Measurements from ENCODE around the gene CLCN6. TPM values are rescaled to one million over a fixed set of nuclear protein-coding genes. Genes with fewer than 3 reads are reported as not detected.

The CLCN6 gene
- total RNA-seq, 1 donor from 2014 or later: 15.4 TPM

DNA sequence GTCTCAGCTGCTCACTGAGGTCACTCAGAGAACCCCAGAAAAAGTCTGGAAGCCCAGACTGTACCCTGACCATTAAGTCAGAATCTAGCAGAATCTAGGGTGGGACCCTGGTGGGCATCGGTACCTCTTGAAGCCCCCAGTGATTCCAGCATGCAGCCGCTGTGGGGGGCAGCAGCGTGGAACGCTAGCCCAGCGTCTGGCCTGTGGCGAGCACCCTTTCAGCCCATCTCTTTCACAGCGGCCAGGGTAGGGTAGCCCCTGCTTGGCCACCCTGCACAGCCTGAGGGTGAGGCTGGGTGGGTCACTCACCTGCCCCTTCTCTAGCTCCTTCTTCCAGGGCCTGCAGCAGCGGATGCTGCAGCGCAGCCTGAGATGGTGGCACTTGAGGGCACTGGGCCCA lies 27.7 kb upstream of the CLCN6 start:
- intact Hi-C loops (cut with micrococcal nuclease): no loop called here
- DNase-seq: no peak
- ATAC-seq: no peak

DNA sequence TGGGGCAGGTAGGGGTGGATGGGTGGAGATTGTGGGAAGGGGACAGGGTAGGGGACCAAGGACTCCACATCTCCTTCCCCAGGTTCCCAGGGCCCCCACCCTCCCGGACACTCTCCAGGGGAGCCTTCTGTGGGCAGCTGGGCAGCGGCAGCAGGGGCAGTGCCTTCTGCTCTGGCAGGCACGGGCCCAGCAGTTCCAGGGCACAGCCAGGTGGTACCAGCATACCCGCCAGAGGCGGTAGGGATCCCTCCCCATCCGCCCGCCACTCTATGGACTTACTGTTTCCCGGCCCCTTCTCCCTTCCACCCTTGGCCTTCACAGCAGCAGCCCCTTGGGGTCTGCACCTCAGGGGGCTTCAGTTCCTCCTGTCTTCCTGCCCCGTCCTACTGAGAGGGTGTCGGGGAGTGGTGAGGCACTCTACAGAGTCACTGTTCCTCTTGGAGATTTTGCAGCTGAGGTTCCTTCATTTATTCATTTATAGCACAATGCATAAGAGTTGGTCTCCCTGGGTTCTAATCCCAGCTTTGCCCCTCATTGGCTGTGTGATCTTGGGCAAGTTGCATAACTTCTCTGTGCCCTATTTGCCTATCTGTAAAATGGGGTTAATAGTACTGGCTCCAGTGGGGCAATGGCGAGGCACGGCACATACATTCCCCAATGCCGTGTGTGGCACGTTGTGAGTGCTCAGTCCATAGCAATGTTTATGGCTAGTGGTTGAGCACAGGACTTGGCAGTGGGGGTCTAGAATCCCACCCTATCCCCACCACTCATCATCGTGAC lies 27.0 kb upstream of the CLCN6 start:
- intact Hi-C loops (cut with micrococcal nuclease): no loop called here
- ATAC-seq (no peak), DNase-seq (no peak)

DNA sequence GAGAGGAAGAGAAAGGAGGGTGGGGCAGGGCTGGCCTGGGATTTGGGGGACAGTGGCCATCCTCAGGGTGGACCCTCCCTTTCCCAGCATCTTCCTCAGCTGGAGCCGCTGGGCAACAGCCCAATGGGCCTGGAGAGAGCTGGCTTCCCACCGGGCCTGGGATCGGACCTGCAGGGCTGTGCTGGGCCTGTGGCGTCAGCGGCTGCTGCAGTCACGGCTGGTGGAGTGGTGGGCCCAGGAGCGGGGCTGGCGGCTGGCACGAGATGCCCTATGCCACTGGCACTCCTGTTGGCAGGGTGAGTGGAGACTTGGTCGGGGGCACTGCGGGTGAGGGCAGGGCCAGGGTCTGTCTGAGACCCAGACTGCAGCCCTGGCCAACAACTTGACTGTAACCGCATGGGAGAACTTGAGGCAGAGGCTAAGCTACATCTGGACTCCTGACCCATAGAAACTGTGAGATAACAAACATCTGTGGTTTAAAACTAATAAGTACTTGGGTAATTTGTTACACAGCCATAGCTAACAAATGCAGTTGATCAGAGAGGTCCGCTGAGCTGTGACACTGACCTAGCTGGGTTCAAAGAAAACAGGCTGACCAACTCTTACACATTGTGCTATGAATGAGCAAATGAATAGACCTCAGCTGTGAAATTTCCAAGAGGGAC lies 26.1 kb upstream of the CLCN6 start:
- DNase-seq (no peak), ATAC-seq (no peak)
- intact Hi-C loops (cut with micrococcal nuclease): no loop called here

DNA sequence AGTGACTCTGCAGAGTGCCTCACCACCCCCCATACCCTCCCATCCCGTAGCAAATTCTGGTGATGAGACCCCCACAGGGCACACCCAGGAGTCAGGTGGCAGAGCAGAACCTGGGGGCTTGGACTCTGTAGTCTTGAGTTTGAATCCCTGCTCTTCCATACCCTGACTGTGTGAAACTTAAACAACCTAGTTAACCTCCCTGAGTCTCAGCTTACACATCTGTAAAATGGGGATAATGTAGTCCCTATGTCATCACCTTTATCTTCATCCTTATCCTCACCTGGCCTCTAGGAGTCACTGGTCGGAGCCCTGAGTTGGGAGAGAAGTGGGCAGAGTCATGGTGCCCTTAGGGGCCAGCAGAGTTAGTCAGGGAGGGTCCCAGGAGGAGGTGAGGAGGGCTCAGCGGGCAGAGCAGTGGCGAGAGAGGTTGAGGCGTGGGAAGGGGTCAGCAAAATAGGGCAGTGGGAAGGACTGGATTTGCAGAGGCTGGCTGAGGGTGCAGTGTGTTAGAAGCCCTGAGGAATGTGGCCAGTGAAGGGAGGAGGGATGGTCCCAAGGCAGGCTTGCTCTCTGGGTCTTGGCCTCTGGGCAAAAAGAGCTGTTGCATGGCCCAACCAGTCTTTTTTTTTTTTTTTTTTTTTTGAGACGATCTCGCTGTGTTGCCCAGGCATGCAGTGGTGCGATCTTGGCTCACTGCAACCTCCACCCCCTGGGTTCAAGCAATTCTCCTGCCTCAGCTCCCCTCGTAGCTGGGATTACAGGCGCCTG lies 25.4 kb upstream of the CLCN6 start:
- no peak for DNase-seq
- intact Hi-C loops (cut with micrococcal nuclease): no loop called here
- no peak for ATAC-seq

DNA sequence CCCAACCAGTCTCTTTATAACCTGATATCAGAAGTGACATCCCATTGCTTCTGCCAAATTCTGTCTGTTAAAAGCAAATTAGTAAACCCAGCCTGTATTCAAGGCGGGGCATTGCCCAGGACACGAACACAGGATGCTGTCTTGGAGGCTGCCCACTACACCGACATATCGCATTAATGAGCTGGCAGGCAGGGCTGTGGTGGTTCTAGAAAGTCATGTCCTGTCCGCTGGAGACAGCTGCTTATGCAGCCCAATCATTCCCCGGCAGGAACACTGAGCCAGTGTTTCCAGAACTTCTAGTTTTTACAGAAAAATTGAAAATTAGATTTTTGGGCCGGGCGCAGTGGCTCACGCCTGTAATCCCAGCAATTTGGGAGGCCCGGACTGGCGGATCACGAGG lies 24.7 kb upstream of the CLCN6 start:
- DNase-seq (no peak), ATAC-seq (no peak)
- intact Hi-C loops (cut with micrococcal nuclease): no loop called here

DNA sequence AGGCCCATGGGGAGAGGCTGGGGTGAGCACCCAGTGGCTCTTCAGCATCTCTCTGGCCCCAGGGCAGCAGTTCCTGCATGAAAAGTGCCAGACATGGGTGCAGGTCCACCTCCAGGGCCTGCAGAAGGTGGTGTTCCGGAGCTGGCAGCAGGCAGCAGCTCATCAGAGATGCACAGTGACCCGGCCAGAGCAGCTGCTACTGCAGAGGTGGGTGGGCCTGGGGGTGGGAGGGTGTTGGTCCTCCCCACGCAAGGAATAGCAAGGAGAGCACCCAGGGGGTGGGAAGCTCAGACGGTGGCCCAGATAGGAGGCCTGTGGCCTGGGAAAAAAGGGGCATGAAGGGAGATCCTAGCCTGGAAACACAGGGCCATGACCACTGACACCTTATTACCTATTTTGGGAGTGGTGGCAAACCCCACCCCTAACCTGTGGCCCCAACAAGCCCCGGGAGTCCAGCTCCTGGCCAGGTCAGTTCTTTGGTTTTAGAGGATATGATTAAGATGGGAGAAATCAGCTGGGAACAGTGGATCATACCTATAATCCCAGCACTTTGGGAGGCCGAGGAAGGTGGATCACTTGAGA lies 23.8 kb upstream of the CLCN6 start:
- no peak for ATAC-seq
- intact Hi-C loops (cut with micrococcal nuclease): no loop called here
- no peak for DNase-seq

DNA sequence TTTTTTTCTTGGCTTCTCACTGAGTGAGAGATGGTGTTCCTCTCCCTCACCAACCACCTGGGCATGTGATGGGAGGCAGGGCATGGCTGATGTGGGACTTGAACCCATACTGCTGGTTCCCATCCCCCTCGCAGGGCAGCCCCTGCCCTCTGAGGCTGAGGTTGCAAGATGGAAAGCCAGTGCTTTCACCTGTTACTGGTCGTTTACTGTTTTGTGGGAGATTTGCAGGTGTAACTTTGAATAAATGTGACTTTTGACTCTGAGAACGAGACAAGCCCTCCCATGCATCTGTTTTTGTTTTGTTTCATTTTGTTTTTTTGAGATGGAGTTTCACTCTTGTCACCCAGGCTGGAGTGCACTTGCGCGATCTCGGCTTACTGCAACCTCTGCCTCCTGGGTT lies 22.4 kb upstream of the CLCN6 start:
- intact Hi-C loops (cut with micrococcal nuclease): no loop called here
- DNase-seq (peak; percentile 17), ATAC-seq (no peak)

DNA sequence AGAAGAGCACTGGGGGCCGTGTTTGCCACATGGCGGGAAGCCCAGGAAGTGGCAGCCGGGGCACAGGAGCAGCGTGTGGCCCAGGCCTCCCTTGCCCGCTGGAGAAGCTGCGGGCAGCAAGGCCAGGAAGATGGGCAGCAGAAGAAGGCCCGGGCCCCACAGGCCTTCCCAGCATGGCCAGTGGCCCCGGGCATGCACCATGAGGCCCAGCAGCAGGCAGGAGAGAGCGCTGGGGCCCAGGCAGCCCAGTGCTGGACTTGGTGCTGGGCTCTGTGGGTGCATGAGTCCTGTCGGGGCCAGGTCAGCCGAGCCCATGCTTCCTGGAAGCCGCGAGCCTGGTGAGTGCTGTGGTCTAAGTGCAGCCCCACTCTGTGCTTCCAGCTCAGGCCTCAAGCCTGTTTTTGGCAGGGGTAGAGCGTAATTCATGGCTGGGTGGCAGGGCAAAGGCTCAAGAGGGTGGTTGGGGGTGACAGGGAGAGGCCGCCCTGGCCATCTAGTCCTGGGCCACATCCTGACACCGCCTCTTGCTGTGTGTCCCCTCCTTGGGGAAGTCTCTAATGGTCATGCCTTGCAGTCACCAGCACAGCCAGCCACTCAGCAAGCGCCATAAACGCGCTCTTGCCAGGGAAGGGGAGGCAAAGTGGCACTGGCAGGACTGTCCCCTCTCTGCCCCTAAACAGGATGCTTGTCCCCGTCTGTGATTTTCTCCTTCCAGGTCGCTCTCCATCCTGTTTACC lies 21.6 kb upstream of the CLCN6 start:
- DNase-seq: no peak
- intact Hi-C loops (cut with micrococcal nuclease): no loop called here
- ATAC-seq: no peak

DNA sequence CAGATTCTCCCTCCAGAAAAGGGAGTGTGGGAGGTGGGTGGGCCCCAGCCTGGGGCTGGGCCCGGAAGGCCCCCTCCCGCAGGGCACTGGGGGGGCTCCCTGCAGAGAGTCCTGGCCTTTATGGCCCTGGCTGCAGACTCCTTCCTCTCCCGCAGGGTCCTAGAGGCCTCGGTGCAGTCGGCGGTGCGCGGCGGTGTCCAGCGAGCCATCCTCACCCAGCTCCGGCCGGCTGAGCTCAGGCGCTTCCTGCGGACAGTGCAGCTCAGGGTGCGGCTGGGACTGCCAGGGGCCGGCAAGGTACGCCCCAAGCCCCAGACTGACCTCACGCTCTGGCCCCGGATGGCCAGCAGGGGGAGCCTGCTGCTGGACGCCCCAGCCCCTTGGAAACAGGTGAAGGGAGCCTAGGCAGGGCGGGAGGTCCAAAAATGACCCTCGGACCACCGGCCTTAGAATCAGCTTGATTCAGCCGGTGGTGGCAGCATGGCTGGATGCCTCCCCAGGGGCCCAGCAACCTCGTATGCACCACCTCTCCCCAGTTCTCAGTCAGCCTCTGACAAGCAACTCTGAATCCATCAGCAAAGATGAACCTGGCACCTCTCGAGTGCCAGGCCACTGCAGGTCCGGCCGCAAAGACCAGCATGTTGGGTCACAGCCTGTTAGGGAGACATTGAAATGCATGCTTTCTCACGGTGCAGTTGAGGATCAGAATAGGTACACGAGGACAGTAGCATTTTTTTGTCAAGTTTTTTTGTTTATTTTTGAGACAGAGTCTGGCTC lies 20.8 kb upstream of the CLCN6 start:
- intact Hi-C loops (cut with micrococcal nuclease): no loop called here
- peak; percentile 52 for ATAC-seq
- peak; percentile 87 for DNase-seq

DNA sequence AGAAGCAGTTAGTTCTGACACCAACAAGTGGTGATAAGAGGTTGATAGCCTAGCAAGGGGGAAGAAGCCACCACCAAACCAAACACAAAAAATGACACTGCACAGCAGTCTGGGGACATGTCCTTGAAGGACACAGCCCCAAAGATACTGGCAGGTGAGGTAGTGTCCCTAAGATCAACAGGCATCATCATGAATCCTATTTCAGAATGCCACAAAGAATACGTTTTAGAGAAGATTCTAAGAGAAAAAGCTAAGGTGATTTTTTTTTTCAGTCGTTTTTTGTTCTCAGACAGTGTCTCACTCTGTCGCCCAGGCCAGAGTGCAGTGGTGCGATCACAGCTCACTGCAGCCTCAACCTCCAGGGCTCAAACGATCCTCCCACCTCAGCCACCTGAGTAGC lies 19.8 kb upstream of the CLCN6 start:
- intact Hi-C loops (cut with micrococcal nuclease): no loop called here
- ATAC-seq: no peak
- no peak for DNase-seq

DNA sequence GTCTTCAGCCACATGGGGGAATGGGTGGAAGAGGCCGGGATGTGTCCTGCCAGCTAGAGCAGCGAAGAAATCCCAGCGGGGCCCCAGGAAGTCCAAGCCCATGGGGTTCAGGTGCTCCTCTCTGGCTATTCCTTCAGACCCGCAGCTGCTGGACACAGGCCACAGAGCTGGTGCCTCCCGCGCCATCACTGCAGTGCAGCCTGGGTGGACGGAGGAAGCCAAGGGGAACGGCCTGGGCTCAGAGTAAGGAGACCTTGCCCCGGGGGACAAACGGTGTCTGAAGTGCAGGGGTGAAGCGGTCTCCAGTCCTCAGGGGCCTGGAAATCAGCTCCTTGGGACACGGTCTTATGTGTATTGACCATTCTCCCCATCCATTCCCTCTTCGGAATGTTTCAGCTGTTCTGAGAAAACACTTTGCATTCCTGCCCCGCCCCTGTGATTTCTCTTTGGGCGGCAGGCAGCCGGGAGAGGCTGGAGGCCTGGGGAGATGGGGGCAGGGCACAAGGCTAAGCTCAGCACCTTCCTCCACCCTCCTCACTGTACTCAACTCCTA lies 18.7 kb upstream of the CLCN6 start:
- DNase-seq (peak; percentile 71), ATAC-seq (peak; percentile 36)
- intact Hi-C loops (cut with micrococcal nuclease): no loop called here

DNA sequence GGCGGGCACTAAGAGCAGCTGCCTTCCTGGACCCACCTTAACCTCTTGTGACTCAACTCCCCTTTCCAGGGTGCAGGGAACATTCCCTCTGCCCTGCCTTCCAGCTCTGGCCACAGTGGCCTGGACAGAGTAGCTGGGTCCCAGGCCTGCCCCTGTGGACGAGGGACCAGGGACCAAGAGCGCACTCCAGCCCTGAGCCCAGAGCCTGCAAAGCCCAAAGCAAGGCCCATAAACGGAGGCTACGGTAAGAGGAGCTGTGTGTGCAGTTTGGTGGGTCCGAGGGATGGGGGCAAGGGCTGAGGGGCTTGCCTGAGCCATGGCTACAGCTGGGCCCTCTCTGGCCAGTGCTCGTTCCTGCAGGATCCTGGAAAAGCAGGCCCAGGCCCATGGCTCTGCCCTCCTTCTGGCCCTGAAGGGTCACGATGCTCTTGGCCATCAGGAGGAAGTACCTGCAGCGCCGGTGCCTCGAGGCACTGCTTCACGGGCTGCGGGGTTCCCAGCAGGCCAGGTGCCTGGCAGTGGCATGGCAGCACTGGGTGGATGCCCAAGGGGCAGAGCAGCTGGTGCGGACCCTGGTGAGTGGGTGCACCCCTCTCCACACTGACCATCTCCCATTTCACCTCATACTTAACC lies 18.1 kb upstream of the CLCN6 start:
- DNase-seq: peak; percentile 46
- no peak for ATAC-seq
- intact Hi-C loops (cut with micrococcal nuclease): no loop called here

DNA sequence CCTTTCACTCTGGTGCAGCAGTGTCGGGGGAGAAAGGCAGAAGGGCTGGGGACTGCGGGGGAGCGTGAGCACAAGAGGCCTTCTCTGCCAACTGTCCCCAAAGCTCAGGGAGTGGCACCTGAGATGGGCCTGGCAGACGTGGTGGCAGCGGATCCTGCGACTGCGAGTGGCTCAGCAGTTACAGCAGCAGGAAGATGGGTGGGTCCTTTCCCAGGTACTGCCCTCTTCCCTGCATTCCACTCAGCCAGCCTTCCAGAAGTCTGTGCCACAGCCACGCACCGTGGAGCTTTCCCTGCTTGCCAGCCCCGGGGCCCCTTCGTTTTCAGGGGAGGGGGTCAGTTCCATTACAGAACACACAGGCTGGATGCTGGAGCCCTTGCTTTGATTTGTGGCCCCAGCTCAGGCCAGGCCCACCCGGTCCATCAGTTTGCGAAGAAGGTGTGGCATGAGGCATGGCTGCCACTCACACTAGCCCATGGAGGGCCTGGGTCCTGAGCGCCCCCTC lies 17.4 kb upstream of the CLCN6 start:
- ATAC-seq: no peak
- peak; percentile 42 for DNase-seq
- intact Hi-C loops (cut with micrococcal nuclease): no loop called here

DNA sequence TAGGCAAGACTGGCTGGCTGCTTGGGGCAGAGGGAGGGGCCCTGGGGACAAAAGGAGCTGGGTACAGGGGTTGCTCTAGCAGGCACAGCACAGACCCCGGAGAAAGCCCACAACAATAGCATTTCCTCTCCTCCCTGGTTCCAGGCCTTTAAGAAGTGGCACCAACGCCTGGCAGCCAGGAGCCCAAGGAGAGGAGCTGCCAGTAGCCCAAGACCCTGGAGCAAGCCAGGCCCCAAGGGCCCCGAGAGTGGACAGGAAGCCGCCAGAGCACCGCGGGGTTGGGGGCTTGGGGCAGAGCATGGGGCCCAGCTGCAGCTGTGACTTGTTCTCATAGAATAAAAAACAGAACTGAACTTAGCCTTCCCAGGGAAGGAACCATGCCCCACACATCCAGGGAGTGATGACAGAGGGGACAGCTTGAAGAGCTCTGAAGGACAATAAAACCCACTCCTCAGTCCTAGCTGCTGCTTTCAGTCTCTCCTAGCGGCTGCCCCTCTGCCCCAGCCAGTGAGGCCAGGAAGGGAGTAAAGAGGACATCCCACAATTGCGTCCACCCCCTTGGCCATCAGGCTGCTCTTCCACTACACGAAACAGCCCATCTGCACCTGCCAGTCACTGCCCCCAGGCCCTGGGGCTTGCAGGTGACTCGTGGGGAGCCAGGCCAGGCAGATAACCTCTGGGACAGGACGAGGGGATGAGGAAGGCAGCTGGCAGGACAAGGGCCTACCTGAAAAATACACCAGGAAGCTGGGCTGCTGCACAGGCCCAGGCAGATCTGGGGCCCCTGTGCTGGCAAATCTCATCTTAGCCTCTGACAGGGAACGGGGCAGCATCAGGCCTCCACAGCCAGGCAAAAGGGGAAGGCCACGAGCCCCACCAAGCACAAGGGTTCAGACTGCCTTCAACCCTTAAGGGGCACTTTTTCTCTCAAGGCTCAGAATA lies 16.6 kb upstream of the CLCN6 start:
- intact Hi-C loops (cut with micrococcal nuclease): no loop called here
- peak; percentile 35 for DNase-seq
- no peak for ATAC-seq

DNA sequence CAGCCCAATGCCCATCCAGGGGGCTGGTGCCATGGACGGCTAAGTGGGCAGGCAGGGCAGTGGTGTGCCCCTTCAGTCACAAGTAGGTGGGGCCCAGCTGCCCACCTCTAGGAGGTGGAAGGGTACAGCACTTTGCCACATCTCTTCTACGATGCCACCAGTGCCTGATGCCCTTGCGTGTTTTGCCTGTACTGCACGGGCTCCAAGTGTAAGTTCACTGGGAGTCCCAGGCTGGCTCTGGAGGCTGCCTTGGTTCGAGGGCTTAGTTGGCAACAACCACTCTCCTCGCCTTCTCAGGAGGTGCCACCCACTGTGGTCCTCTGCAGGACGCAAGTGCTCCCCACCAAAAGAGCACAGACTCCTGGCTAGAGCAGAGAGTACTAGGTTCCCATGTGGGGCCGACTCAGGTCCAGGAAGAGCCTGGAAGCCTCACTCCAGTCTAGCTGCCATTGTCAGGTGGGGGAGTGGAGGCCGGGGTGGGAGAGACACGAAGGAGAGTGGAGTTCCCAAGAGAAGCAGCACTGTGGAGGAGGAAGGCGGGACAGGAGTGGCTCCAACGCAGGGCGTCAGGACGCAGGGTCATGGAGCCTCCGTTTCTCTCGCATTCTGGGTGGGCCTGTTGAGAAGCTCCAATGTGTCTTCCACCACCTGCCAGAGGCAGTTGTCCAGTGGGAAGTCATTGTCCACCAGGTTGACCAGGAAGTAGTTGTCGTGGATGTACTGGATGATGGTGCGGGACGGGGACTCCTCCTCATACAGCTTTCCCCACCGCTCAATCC lies 15.7 kb upstream of the CLCN6 start:
- peak; percentile 36 for DNase-seq
- intact Hi-C loops (cut with micrococcal nuclease): no loop called here
- no peak for ATAC-seq
